ENCODE data around the gene ADAMTS19.
A peak's percentile ranks its signal among the peaks of the same experiment; 100 is the strongest.

The ADAMTS19 gene

GRCh38 chr5:129448654-129449053 is 11.4 kb upstream of the ADAMTS19 start:
- Mint-ChIP-seq H3K27me3 (ENCODE audit: low read depth) (no peaks in the 10 kb centered on the region), H3K4me1 (ENCODE audit: low read depth) (no peaks in the 10 kb centered on the region), H3K4me3 (no peak overlapping the region), H3K27ac (no peak overlapping the region), H3K9me3 (no peaks in the 10 kb centered on the region), H3K36me3 (ENCODE audit: low read depth) (no peaks in the 10 kb centered on the region)

GRCh38 chr5:129454461-129454860 is 5.6 kb upstream of the ADAMTS19 start:
- no peak overlapping the region for H3K4me3 Mint-ChIP-seq
- H3K4me1 Mint-ChIP-seq (ENCODE audit: low read depth), result no peaks in the 10 kb centered on the region
- H3K27ac Mint-ChIP-seq, result no peak overlapping the region
- no peaks in the 10 kb centered on the region for H3K9me3 Mint-ChIP-seq
- peaks cover 22% of the 10 kb centered on the region for H3K27me3 Mint-ChIP-seq (ENCODE audit: low read depth)
- H3K36me3 Mint-ChIP-seq (ENCODE audit: low read depth), result no peaks in the 10 kb centered on the region

- H3K27ac Mint-ChIP-seq, result no peak overlapping the region
- H3K4me1 Mint-ChIP-seq (ENCODE audit: low read depth), result peaks cover 5% of the 10 kb centered on the region
- peaks cover 57% of the 10 kb centered on the region for H3K27me3 Mint-ChIP-seq (ENCODE audit: low read depth)
- no peaks in the 10 kb centered on the region for H3K9me3 Mint-ChIP-seq
- H3K36me3 Mint-ChIP-seq (ENCODE audit: low read depth), result peaks cover 3% of the 10 kb centered on the region
- no peak overlapping the region for H3K4me3 Mint-ChIP-seq
These were observed 685 bp upstream of the ADAMTS19 start for GRCh38 chr5:129459450-129459776.

GRCh38 chr5:129460672-129460935 is 506 bp downstream of the ADAMTS19 start:
- Mint-ChIP-seq H3K36me3 (ENCODE audit: low read depth) (peaks cover 3% of the 10 kb centered on the region), H3K27me3 (ENCODE audit: low read depth) (peaks cover 57% of the 10 kb centered on the region)

GRCh38 chr5:129460936-129461710 is 1.0 kb downstream of the ADAMTS19 start:
- Mint-ChIP-seq H3K9me3 (no peaks in the 10 kb centered on the region), H3K27ac (no peak overlapping the region), H3K36me3 (ENCODE audit: low read depth) (peaks cover 3% of the 10 kb centered on the region), H3K4me3 (no peak overlapping the region), H3K27me3 (ENCODE audit: low read depth) (peaks cover 57% of the 10 kb centered on the region), H3K4me1 (ENCODE audit: low read depth) (peaks cover 5% of the 10 kb centered on the region)

More at GRCh38 chr5:129460672-129460935, 506 bp downstream of the ADAMTS19 start:
- no peak overlapping the region for H3K27ac Mint-ChIP-seq
- H3K4me3 Mint-ChIP-seq, result peak overlapping the region; percentile 25
- no peaks in the 10 kb centered on the region for H3K9me3 Mint-ChIP-seq
- H3K4me1 Mint-ChIP-seq (ENCODE audit: low read depth), result peaks cover 5% of the 10 kb centered on the region

GRCh38 chr5:129461711-129462332 is 1.7 kb downstream of the ADAMTS19 start:
- Mint-ChIP-seq H3K4me1 (ENCODE audit: low read depth) (peaks cover 5% of the 10 kb centered on the region), H3K9me3 (no peaks in the 10 kb centered on the region), H3K27me3 (ENCODE audit: low read depth) (peaks cover 55% of the 10 kb centered on the region), H3K4me3 (peak overlapping the region; percentile 60), H3K36me3 (ENCODE audit: low read depth) (peaks cover 3% of the 10 kb centered on the region), H3K27ac (peak overlapping the region; percentile 59)

GRCh38 chr5:129465776-129466344 is 5.8 kb downstream of the ADAMTS19 start:
- peaks cover 5% of the 10 kb centered on the region for H3K4me1 Mint-ChIP-seq (ENCODE audit: low read depth)
- no peak overlapping the region for H3K27ac Mint-ChIP-seq
- H3K9me3 Mint-ChIP-seq, result no peaks in the 10 kb centered on the region
- H3K4me3 Mint-ChIP-seq, result no peak overlapping the region
- peaks cover 3% of the 10 kb centered on the region for H3K36me3 Mint-ChIP-seq (ENCODE audit: low read depth)
- peaks cover 24% of the 10 kb centered on the region for H3K27me3 Mint-ChIP-seq (ENCODE audit: low read depth)

GRCh38 chr5:129474544-129474943 is 14.4 kb downstream of the ADAMTS19 start:
- H3K27ac Mint-ChIP-seq, result no peak overlapping the region
- H3K4me3 Mint-ChIP-seq, result no peak overlapping the region
- H3K4me1 Mint-ChIP-seq (ENCODE audit: low read depth), result no peaks in the 10 kb centered on the region
- H3K27me3 Mint-ChIP-seq (ENCODE audit: low read depth), result no peaks in the 10 kb centered on the region
- no peaks in the 10 kb centered on the region for H3K36me3 Mint-ChIP-seq (ENCODE audit: low read depth)
- H3K9me3 Mint-ChIP-seq, result no peaks in the 10 kb centered on the region

GRCh38 chr5:129476751-129477150 is 16.7 kb downstream of the ADAMTS19 start:
- H3K27me3 Mint-ChIP-seq (ENCODE audit: low read depth), result no peaks in the 10 kb centered on the region
- no peaks in the 10 kb centered on the region for H3K36me3 Mint-ChIP-seq (ENCODE audit: low read depth)
- no peaks in the 10 kb centered on the region for H3K4me1 Mint-ChIP-seq (ENCODE audit: low read depth)
- no peak overlapping the region for H3K4me3 Mint-ChIP-seq
- H3K9me3 Mint-ChIP-seq, result no peaks in the 10 kb centered on the region
- H3K27ac Mint-ChIP-seq, result no peak overlapping the region

GRCh38 chr5:129477532-129477931 is 17.4 kb downstream of the ADAMTS19 start:
- Mint-ChIP-seq H3K27me3 (ENCODE audit: low read depth) (no peaks in the 10 kb centered on the region), H3K9me3 (no peaks in the 10 kb centered on the region), H3K4me1 (ENCODE audit: low read depth) (no peaks in the 10 kb centered on the region), H3K4me3 (no peak overlapping the region), H3K27ac (no peak overlapping the region), H3K36me3 (ENCODE audit: low read depth) (no peaks in the 10 kb centered on the region)

GRCh38 chr5:129481161-129481560 is 21.1 kb downstream of the ADAMTS19 start:
- no peaks in the 10 kb centered on the region for H3K4me1 Mint-ChIP-seq (ENCODE audit: low read depth)
- no peaks in the 10 kb centered on the region for H3K27me3 Mint-ChIP-seq (ENCODE audit: low read depth)
- H3K9me3 Mint-ChIP-seq, result no peaks in the 10 kb centered on the region
- H3K4me3 Mint-ChIP-seq, result no peak overlapping the region
- H3K36me3 Mint-ChIP-seq (ENCODE audit: low read depth), result no peaks in the 10 kb centered on the region
- no peak overlapping the region for H3K27ac Mint-ChIP-seq

- Mint-ChIP-seq H3K4me3 (no peak overlapping the region), H3K9me3 (no peaks in the 10 kb centered on the region), H3K27ac (no peak overlapping the region), H3K4me1 (ENCODE audit: low read depth) (no peaks in the 10 kb centered on the region), H3K27me3 (ENCODE audit: low read depth) (no peaks in the 10 kb centered on the region), H3K36me3 (ENCODE audit: low read depth) (no peaks in the 10 kb centered on the region)
These were observed 36.3 kb downstream of the ADAMTS19 start for GRCh38 chr5:129496421-129496820.

- Mint-ChIP-seq H3K27ac (no peak overlapping the region), H3K27me3 (ENCODE audit: low read depth) (no peaks in the 10 kb centered on the region), H3K4me1 (ENCODE audit: low read depth) (no peaks in the 10 kb centered on the region)
These were observed 36.9 kb downstream of the ADAMTS19 start for GRCh38 chr5:129496864-129497595.

GRCh38 chr5:129499208-129499852 is 39.2 kb downstream of the ADAMTS19 start:
- Mint-ChIP-seq H3K27me3 (ENCODE audit: low read depth) (no peaks in the 10 kb centered on the region), H3K27ac (no peak overlapping the region), H3K4me1 (ENCODE audit: low read depth) (no peaks in the 10 kb centered on the region), H3K4me3 (no peak overlapping the region), H3K9me3 (no peaks in the 10 kb centered on the region), H3K36me3 (ENCODE audit: low read depth) (no peaks in the 10 kb centered on the region)

More at GRCh38 chr5:129496864-129497595, 36.9 kb downstream of the ADAMTS19 start:
- Mint-ChIP-seq H3K9me3 (no peaks in the 10 kb centered on the region), H3K4me3 (no peak overlapping the region), H3K36me3 (ENCODE audit: low read depth) (no peaks in the 10 kb centered on the region)
